ENCODE data around the gene MUC5B.

DNA sequence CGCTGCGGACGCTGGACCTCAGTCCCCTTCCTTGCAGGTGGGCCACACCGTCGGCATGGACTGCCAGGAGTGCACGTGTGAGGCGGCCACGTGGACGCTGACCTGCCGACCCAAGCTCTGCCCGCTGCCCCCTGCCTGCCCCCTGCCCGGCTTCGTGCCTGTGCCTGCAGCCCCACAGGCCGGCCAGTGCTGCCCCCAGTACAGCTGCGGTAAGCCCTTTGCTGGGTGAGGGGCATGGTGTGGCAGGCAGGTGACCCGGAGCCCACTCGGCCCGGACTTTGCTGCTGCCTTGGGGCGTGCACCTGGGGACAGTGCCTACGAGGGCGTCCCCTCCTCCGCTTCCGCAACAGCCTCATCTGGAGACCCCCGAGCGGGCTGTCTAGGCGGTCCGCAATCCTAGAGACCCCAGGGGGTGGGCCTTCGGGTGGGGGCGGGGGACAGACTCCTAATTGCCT lies 25.4 kb upstream of the MUC5B start:
- TF ChIP-seq, protein P1, sequence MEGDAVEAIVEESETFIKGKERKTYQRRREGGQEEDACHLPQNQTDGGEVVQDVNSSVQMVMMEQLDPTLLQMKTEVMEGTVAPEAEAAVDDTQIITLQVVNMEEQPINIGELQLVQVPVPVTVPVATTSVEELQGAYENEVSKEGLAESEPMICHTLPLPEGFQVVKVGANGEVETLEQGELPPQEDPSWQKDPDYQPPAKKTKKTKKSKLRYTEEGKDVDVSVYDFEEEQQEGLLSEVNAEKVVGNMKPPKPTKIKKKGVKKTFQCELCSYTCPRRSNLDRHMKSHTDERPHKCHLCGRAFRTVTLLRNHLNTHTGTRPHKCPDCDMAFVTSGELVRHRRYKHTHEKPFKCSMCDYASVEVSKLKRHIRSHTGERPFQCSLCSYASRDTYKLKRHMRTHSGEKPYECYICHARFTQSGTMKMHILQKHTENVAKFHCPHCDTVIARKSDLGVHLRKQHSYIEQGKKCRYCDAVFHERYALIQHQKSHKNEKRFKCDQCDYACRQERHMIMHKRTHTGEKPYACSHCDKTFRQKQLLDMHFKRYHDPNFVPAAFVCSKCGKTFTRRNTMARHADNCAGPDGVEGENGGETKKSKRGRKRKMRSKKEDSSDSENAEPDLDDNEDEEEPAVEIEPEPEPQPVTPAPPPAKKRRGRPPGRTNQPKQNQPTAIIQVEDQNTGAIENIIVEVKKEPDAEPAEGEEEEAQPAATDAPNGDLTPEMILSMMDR (conservative IDR thresholded peaks at IDR 0.05 in 1 of 2, IDR thresholded peaks at IDR 0.05 in 1 of 2; ENCODE audit: low read depth in 1 of 2, low read length in 2 of 2) = no peak
- TF ChIP-seq EZH2 (IDR thresholded peaks at IDR 0.05; ENCODE audit: low read length, missing control alignments) = no peak
